A549 (cell line): ENCODE data around the gene MEGF8. TPM values are rescaled to one million over a fixed set of nuclear protein-coding genes. Genes with fewer than 3 reads are reported as not detected.

Experiments
- ATAC-seq, 2 experiments: fragments of 200-7000 bp in 1 of 2; fragments of >200 bp in 1 of 2; cut with Nextera tagmentation in 1 of 2; cut with Tn5 transposase in 1 of 2; 3 replicates each; pipeline versions ENCODE4 v1.8.0 to v1.9.1; 2018 to 2020; ENCODE audit warnings: mild to moderate bottlenecking in 1 of 2, moderate library complexity in 1 of 2
- CTCF ChIA-PET: fragments of 300-600 bp; sonication (Branson Sonifier 250); formaldehyde crosslinking; extraction: SDS; loops from one replicate; lab custom pipeline; 2021; ENCODE audit warnings: antibody characterized with exemption, inconsistent platforms; lab: Yijun Ruan, JAX
- POLR2A ChIA-PET: fragments of 350-600 bp; formaldehyde crosslinking; extraction: SDS; loops from one replicate; lab custom pipeline; 2021; ENCODE audit warnings: antibody characterized with exemption, inconsistent platforms; lab: Yijun Ruan, JAX
- DNase-seq, 2 experiments: peaks; one replicate each; pipeline versions ENCODE4 v3.0.0 to v3.0.0-alpha.2; 2011 to 2016; ENCODE audit warnings: low read depth in 1 of 2, low spot score in 1 of 2
- FAIRE-seq: peaks from 2 replicates; lab custom pipeline; 2011; peaks lifted over from hg19 to GRCh38; lab: Jason Lieb, UNC
- H3K27ac ChIP-seq, 2 experiments: fragments of >200 bp; sonication (Bioruptor Twin); formaldehyde crosslinking; 3 replicates each; pipeline ENCODE4 v1.5.1; 2016 to 2017
- H3K4me1 ChIP-seq: fragments of >200 bp; sonication (Bioruptor Twin); formaldehyde crosslinking; 3 replicates; pipeline ENCODE4 v1.6.1; 2016
- H3K4me2 ChIP-seq: fragments of >200 bp; sonication (Bioruptor Twin); formaldehyde crosslinking; 3 replicates; pipeline ENCODE4 v1.6.1; 2016
- H3K4me3 ChIP-seq: fragments of >200 bp; sonication (Bioruptor Twin); formaldehyde crosslinking; 3 replicates; pipeline ENCODE4 v1.5.1; 2016
- H3K9me3 ChIP-seq: fragments of >200 bp; sonication (Bioruptor Twin); formaldehyde crosslinking; 3 replicates; pipeline ENCODE4 v1.6.1; 2016
- ATOH8 ChIP-seq: fragments of 250-450 bp; sonication (Bioruptor Pico); IDR thresholded peaks from 2 replicates; pipeline ENCODE4 v1.5.0; 2020; ENCODE audit warnings: low read depth, mild to moderate bottlenecking, moderate library complexity
- BHLHE40 ChIP-seq: IDR thresholded peaks from 2 replicates; pipeline ENCODE4 v1.6.1; 2012; ENCODE audit warnings: low read depth, low read length, inconsistent platforms
- CBX2 ChIP-seq: fragments of 200-600 bp; sonication (generic); IDR thresholded peaks from 2 replicates; pipeline ENCODE4 v1.6.1; 2016; ENCODE audit warnings: low read depth, mild to moderate bottlenecking, borderline replicate concordance
- CBX8 ChIP-seq: fragments of 200-600 bp; sonication (generic); IDR thresholded peaks from 2 replicates; pipeline ENCODE4 v1.6.1; 2016
- CEBPB ChIP-seq, 2 experiments: fragments of >200 bp in 1 of 2; sonication (Bioruptor Twin) in 1 of 2; formaldehyde crosslinking in 1 of 2; IDR thresholded peaks; 2 replicates each; pipeline ENCODE4 v1.6.1; 2012 to 2016
- CHD2 ChIP-seq: fragments of 150-350 bp; IDR thresholded peaks from 2 replicates; pipeline ENCODE4 v1.6.1; 2014; ENCODE audit warnings: low read length; ENCODE audit not compliant: partially characterized antibody
- CHD4 ChIP-seq: fragments of 200-600 bp; sonication (generic); IDR thresholded peaks from 2 replicates; pipeline ENCODE4 v1.6.1; 2016; ENCODE audit warnings: antibody characterized with exemption, mild to moderate bottlenecking, borderline replicate concordance
- CTCF ChIP-seq: fragments of >200 bp; sonication (Bioruptor Twin); formaldehyde crosslinking; IDR thresholded peaks from 3 replicates; pipeline ENCODE4 v1.5.1; 2016
- EHF ChIP-seq: fragments of 250-450 bp; sonication (Bioruptor Pico); IDR thresholded peaks from 2 replicates; pipeline ENCODE4 v1.5.0; 2020; ENCODE audit warnings: mild to moderate bottlenecking
- EHMT2 ChIP-seq: fragments of 200-600 bp; sonication (generic); IDR thresholded peaks from 2 replicates; pipeline ENCODE4 v1.6.1; 2016; ENCODE audit warnings: antibody characterized with exemption, low read depth, mild to moderate bottlenecking, moderate library complexity
- ELK1 ChIP-seq: fragments of 150-350 bp; IDR thresholded peaks from 2 replicates; pipeline ENCODE4 v1.6.1; 2014; ENCODE audit warnings: low read depth, mild to moderate bottlenecking, low read length
- FOSB ChIP-seq: fragments of 250-450 bp; sonication (Bioruptor Pico); IDR thresholded peaks from 2 replicates; pipeline ENCODE4 v1.5.0; 2020; ENCODE audit warnings: mild to moderate bottlenecking, moderate library complexity
- FOXS1 ChIP-seq: fragments of 250-450 bp; sonication (Bioruptor Pico); IDR thresholded peaks from 2 replicates; pipeline ENCODE4 v1.5.0; 2020; ENCODE audit warnings: mild to moderate bottlenecking, moderate library complexity
- HDAC2 ChIP-seq: fragments of 200-600 bp; sonication (generic); IDR thresholded peaks from 2 replicates; pipeline ENCODE4 v1.6.1; 2016
- HES2 ChIP-seq: fragments of >200 bp; sonication (Bioruptor Twin); formaldehyde crosslinking; IDR thresholded peaks from 2 replicates; pipeline ENCODE4 v1.6.1; 2016
- HEYL ChIP-seq: fragments of 250-450 bp; sonication (Bioruptor Pico); IDR thresholded peaks from 2 replicates; pipeline ENCODE4 v1.8.0; 2021; ENCODE audit warnings: mild to moderate bottlenecking, moderate library complexity
- HOXA7 ChIP-seq: fragments of 250-450 bp; sonication (Bioruptor Pico); IDR thresholded peaks from 2 replicates; pipeline ENCODE4 v1.5.0; 2020; ENCODE audit warnings: mild to moderate bottlenecking, moderate library complexity
- JUN ChIP-seq, 2 experiments: fragments of >200 bp; sonication (Bioruptor Twin); formaldehyde crosslinking; IDR thresholded peaks; 2 replicates in 1 of 2; 3 replicates in 1 of 2; pipeline ENCODE4 v1.6.1; 2016 to 2017
- JUNB ChIP-seq: fragments of >200 bp; sonication (Bioruptor Twin); formaldehyde crosslinking; IDR thresholded peaks from 2 replicates; pipeline ENCODE4 v1.6.1; 2016
- KDM1A ChIP-seq: fragments of 200-600 bp; sonication (generic); IDR thresholded peaks from 2 replicates; pipeline ENCODE4 v1.6.1; 2016; ENCODE audit warnings: low read depth, mild to moderate bottlenecking
- MAFK ChIP-seq: fragments of 450-650 bp; IDR thresholded peaks from 2 replicates; pipeline ENCODE4 v1.6.1; 2014; ENCODE audit not compliant: partially characterized antibody
- MAX ChIP-seq: IDR thresholded peaks from 2 replicates; pipeline ENCODE4 v1.6.1; 2012
- MYC ChIP-seq: IDR thresholded peaks from 2 replicates; pipeline ENCODE4 v1.6.1; 2012; ENCODE audit warnings: mild to moderate bottlenecking, inconsistent platforms, low read length, improper control_type of control experiment, borderline replicate concordance
- PBX3 ChIP-seq: IDR thresholded peaks from 2 replicates; pipeline ENCODE4 v1.6.1; 2012
- RAD21 ChIP-seq, 2 experiments: fragments of >200 bp in 1 of 2; sonication (Bioruptor Twin) in 1 of 2; formaldehyde crosslinking in 1 of 2; IDR thresholded peaks in 1 of 2; conservative IDR thresholded peaks in 1 of 2; 2 replicates in 1 of 2; 3 replicates in 1 of 2; pipeline ENCODE4 v1.6.1; 2012 to 2018; ENCODE audit warnings: inconsistent platforms in 1 of 2
- RARB ChIP-seq: fragments of 250-450 bp; sonication (Bioruptor Pico); IDR thresholded peaks from 2 replicates; pipeline ENCODE4 v1.8.0; 2021; ENCODE audit warnings: mild to moderate bottlenecking, moderate library complexity
- RCOR1 ChIP-seq: fragments of 150-350 bp; IDR thresholded peaks from 2 replicates; pipeline ENCODE4 v1.6.1; 2014; ENCODE audit warnings: antibody characterized with exemption, low read length, low read depth
- REST ChIP-seq: fragments of 200-600 bp; sonication (generic); IDR thresholded peaks from 2 replicates; pipeline ENCODE4 v1.6.1; 2016; ENCODE audit warnings: antibody characterized with exemption, mild to moderate bottlenecking, moderate library complexity
- SREBF2 ChIP-seq: fragments of 450-650 bp; IDR thresholded peaks from 2 replicates; pipeline ENCODE4 v1.6.1; 2014; ENCODE audit warnings: mild to moderate bottlenecking, moderate library complexity
- WGBS: methylation state at CpG from one replicate; pipeline ENCODE4 v1.1.6; 2017; ENCODE audit errors: missing lambda C conversion rate; 5-methylcytosine and 5-hydroxymethylcytosine counted together
- polyA plus RNA-seq, 4 experiments: library from polyadenylated mRNA; depleted of rRNA in 3 of 4; stranded (reverse); fragments of >200 nt; fragmentation: RNase III in 1 of 4; extraction: RNeasy Plus Mini Kit Qiagen cat#74134 plus additional on column Dnase treatment in 1 of 4; gene quantifications; 2 replicates in 3 of 4; 3 replicates in 1 of 4; pipeline ENCODE4 v1.2.3, GENCODE V29; 2011 to 2017

The MEGF8 gene
- polyA plus RNA-seq, 2 of the 4 experiments (the other 2 are of a cell fraction) = 10.4 to 27.2 TPM

- no peak for TF ChIP-seq MAFK
- TF ChIP-seq CBX8 = no peak
- TF ChIP-seq EHF = no peak
- TF ChIP-seq PBX3 = no peak
- TF ChIP-seq, all 56 proteins: peak for 0
Observed at GRCh38 chr19:42290136-42290522, 35.3 kb upstream of the MEGF8 start (continued).

- no peaks in the 10 kb centered on the region for H3K9me3 ChIP-seq
- POLR2A ChIA-PET = no interaction called here
- CTCF ChIA-PET = interaction anchor here (0.8 to 23.7 kb wide), 14 partner anchors 10 to 177 kb away, joined by 3 to 616 read pairs (median 4); partner anchors contain the start of genes CIC, DEDD2, GSK3A and PAFAH1B3
- TF ChIP-seq RAD21 (conservative IDR thresholded peaks at IDR 0.05 in 1 of 2, IDR thresholded peaks at IDR 0.05 in 1 of 2) (peak; percentile 76 to 78; a peak in 4 of 5 replicates), CBX2 (no peak), REST (no peak), CTCF (peak; percentile 88), MAFK (no peak), RARB (CRISPR knock-in tag) (no peak), KDM1A (no peak), RCOR1 (no peak), ATOH8 (CRISPR knock-in tag) (no peak), HEYL (no peak), CBX8 (no peak), MAX (peak; percentile 53; the same call in 1 of the 2 replicates), SREBF2 (no peak), HDAC2 (no peak), HOXA7 (no peak), FOXS1 (CRISPR knock-in tag) (no peak), EHF (no peak), CHD4 (no peak), JUN (IDR thresholded peaks at IDR 0.05) (no peak), BHLHE40 (no peak), CHD2 (no peak), MYC (no peak), ELK1 (no peak), FOSB (CRISPR knock-in tag) (no peak), EHMT2 (no peak), HES2 (no peak), CEBPB (IDR thresholded peaks at IDR 0.05) (no peak), JUNB (no peak)
Observed at GRCh38 chr19:42290523-42291434, 34.7 kb upstream of the MEGF8 start.

More at GRCh38 chr19:42290523-42291434, 34.7 kb upstream of the MEGF8 start:
- peak; percentile 79 to 95 for DNase-seq
- Histone ChIP-seq H3K4me3 (no peak overlapping the region), H3K27ac (no peak overlapping the region), H3K4me1 (peaks cover 16% of the 10 kb centered on the region), H3K4me2 (no peak overlapping the region)
- WGBS = 79% methylated on average over 28 of the region's 31 CpGs
- peak; percentile 48 to 83 for ATAC-seq
- FAIRE-seq = no peak
